Smooth muscle cell (in vitro differentiated cells): ENCODE results near the gene NUP50. TPM values are rescaled to one million over a fixed set of nuclear protein-coding genes. Genes with fewer than 3 reads are reported as not detected.

Experiments used
- DNase-seq: peaks from one replicate; lab custom pipeline; 2025; ENCODE audit not compliant: unreplicated experiment; lab: John Stamatoyannopoulos, UW
- H2AFZ ChIP-seq: fragments of 200-600 bp; sonication (generic); 2 replicates; pipeline ENCODE4 v1.6.0; 2016; ENCODE audit warnings: antibody characterized with exemption, low read depth, mild to moderate bottlenecking
- H3F3A ChIP-seq: fragments of 200-600 bp; sonication (generic); 2 replicates; pipeline ENCODE4 v1.6.0; 2017; ENCODE audit warnings: antibody characterized with exemption, low read depth
- H3K27ac ChIP-seq: fragments of 200-600 bp; sonication (generic); 2 replicates; pipeline ENCODE4 v1.5.1; 2016; ENCODE audit warnings: low read depth, mild to moderate bottlenecking
- H3K27me3 ChIP-seq: fragments of 200-600 bp; sonication (generic); 2 replicates; pipeline ENCODE4 v1.6.1; 2016; ENCODE audit warnings: low read depth, mild to moderate bottlenecking
- H3K36me3 ChIP-seq: fragments of 200-600 bp; sonication (generic); 2 replicates; pipeline ENCODE4 v1.5.1; 2016; ENCODE audit warnings: low read depth
- H3K4me1 ChIP-seq: fragments of 200-600 bp; sonication (generic); 2 replicates; pipeline ENCODE4 v1.5.1; 2016; ENCODE audit warnings: low read depth
- H3K4me2 ChIP-seq: fragments of 200-600 bp; sonication (generic); 2 replicates; pipeline ENCODE4 v1.6.0; 2016; ENCODE audit warnings: mild to moderate bottlenecking
- H3K4me3 ChIP-seq: fragments of 200-600 bp; sonication (generic); 2 replicates; pipeline ENCODE4 v1.5.1; 2016; ENCODE audit warnings: mild to moderate bottlenecking
- H3K79me2 ChIP-seq: fragments of 200-600 bp; sonication (generic); 2 replicates; pipeline ENCODE4 v1.6.0; 2016; ENCODE audit warnings: low read depth, mild to moderate bottlenecking
- H3K9ac ChIP-seq: fragments of 200-600 bp; sonication (generic); 2 replicates; pipeline ENCODE4 v1.6.0; 2016; ENCODE audit warnings: low read depth
- H3K9me3 ChIP-seq: fragments of 200-600 bp; sonication (generic); replicated peaks from 2 replicates; pipeline ENCODE4 v1.5.1; 2016; ENCODE audit warnings: low read depth
- H4K20me1 ChIP-seq: fragments of 200-600 bp; sonication (generic); 2 replicates; pipeline ENCODE4 v1.6.0; 2016; ENCODE audit warnings: low read depth
- CTCF ChIP-seq: fragments of 200-600 bp; sonication (generic); IDR thresholded peaks from 2 replicates; pipeline ENCODE4 v1.5.1; 2017; ENCODE audit warnings: borderline replicate concordance, mild to moderate bottlenecking, antibody characterized with exemption; ENCODE audit not compliant: insufficient read depth, poor library complexity, severe bottlenecking
- WGBS: methylation state at CpG from one replicate; pipeline ENCODE4 v1.1.7; 2016; ENCODE audit warnings: low lambda C conversion rate; 5-methylcytosine and 5-hydroxymethylcytosine counted together
- polyA plus RNA-seq: library from polyadenylated mRNA; unstranded; fragments of >200 nt; fragmentation: Nextera tagmentation; extraction: Ambion mirVana; gene quantifications from 2 replicates; pipeline ENCODE4 v1.2.1, GENCODE V29; 2016
- total RNA-seq: library from RNA; depleted of rRNA; stranded (reverse); fragments of >200 nt; gene quantifications from 2 replicates; pipeline ENCODE4 v1.2.3, GENCODE V29; 2014

The NUP50 gene
- total and polyA plus RNA-seq, 2 experiments from 2014 or later = 18.6 to 21.0 TPM

DNA sequence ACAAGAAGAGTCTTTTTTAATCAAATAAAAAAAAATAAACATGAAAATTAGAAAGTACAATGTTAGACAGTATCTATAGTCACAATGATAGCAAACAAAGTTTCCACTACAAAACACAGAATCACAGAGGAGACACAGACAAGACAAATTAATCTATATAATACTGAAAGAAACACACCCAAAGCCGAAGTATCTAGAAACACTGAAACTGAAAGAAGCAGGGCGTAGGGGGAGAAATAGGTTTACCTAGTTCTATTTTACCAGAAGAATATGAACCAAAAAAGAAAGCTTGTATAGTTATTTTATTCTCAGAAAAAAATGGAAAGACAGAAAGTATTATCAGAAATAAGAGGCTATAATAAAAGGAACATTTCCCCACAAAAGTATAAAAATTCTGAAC, 27.1 kb upstream of the NUP50 start:
- no peak overlapping the region for H2AFZ ChIP-seq

DNA sequence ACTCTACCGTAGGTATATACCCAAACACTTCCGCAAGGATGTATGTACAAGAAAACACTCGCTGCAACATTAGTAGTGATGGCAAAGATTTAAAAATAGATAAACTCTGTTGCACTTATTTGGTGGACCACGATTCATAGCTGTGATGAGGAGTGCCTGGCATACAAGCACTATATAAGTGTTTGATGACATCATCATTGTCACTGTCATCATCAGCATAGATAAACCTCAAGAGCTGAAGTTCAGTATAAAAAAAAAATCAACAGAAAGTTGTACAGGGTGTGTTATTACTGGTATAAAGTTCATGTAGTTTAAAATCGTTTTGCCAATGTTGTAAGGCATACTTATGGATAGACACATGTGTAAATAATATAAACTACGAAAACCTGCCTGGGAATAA, 24.0 kb upstream of the NUP50 start:
- peaks cover 3% of the 10 kb centered on the region for H3K9me3 ChIP-seq
- H3K4me1 ChIP-seq = no peaks in the 10 kb centered on the region
- no peak for TF ChIP-seq CTCF
- H2AFZ ChIP-seq = no peak overlapping the region
- no peaks in the 10 kb centered on the region for H3F3A ChIP-seq
- WGBS = 97% methylated on average over 6 of the region's 6 CpGs
- H3K9ac ChIP-seq = no peak overlapping the region
- no peak overlapping the region for H3K27ac ChIP-seq
- H3K79me2 ChIP-seq = peaks cover 4% of the 10 kb centered on the region
- no peak overlapping the region for H3K4me3 ChIP-seq
- peaks cover 4% of the 10 kb centered on the region for H3K36me3 ChIP-seq
- no peak overlapping the region for H3K4me2 ChIP-seq
- H4K20me1 ChIP-seq = peaks cover 4% of the 10 kb centered on the region
- DNase-seq = no peak
- H3K27me3 ChIP-seq = no peaks in the 10 kb centered on the region

More for the DNA sequence above, 27.1 kb upstream of the NUP50 start:
- TF ChIP-seq CTCF = no peak
- no peaks in the 10 kb centered on the region for H3K4me1 ChIP-seq
- no peak for DNase-seq
- no peak overlapping the region for H3K4me2 ChIP-seq
- H3K79me2 ChIP-seq = peaks cover 4% of the 10 kb centered on the region
- H3K9me3 ChIP-seq = peaks cover 14% of the 10 kb centered on the region
- peaks cover 4% of the 10 kb centered on the region for H4K20me1 ChIP-seq
- H3F3A ChIP-seq = no peaks in the 10 kb centered on the region
- peaks cover 15% of the 10 kb centered on the region for H3K36me3 ChIP-seq
- WGBS = 100% methylated on average over 2 of the region's 2 CpGs
- no peak overlapping the region for H3K27ac ChIP-seq
- H3K9ac ChIP-seq = no peak overlapping the region
- no peak overlapping the region for H3K4me3 ChIP-seq
- H3K27me3 ChIP-seq = no peaks in the 10 kb centered on the region

DNA sequence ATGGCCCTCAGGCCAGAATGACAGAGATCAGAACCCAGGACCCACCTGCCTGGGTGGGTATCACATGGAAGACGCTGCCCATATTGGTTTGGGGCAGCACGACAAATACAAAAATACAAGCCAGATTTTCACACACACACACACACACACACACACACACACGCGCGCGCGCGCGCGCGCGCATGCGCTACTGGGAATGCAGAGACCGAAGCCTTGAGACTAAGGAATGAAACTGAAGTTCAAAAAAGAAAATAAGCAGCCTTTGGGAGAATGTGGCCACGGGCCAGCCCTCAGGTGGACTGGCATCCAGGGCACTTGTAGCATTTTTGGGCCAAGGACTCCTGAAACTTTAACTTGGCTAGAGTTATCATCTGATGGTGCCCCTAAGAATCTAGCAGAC, 21.3 kb upstream of the NUP50 start:
- DNase-seq = no peak
- H3K79me2 ChIP-seq = peaks cover 4% of the 10 kb centered on the region
- TF ChIP-seq CTCF = no peak
- H3K4me1 ChIP-seq = no peaks in the 10 kb centered on the region
- H3K27me3 ChIP-seq = no peaks in the 10 kb centered on the region
- no peaks in the 10 kb centered on the region for H3F3A ChIP-seq
- H3K4me3 ChIP-seq = no peak overlapping the region
- WGBS = 77% methylated on average over 15 of the region's 15 CpGs
- no peaks in the 10 kb centered on the region for H3K9me3 ChIP-seq
- no peak overlapping the region for H3K27ac ChIP-seq
- no peak overlapping the region for H3K4me2 ChIP-seq
- H3K36me3 ChIP-seq = no peaks in the 10 kb centered on the region
- H2AFZ ChIP-seq = no peak overlapping the region
- H4K20me1 ChIP-seq = peaks cover 4% of the 10 kb centered on the region
- H3K9ac ChIP-seq = no peak overlapping the region

GRCh38 chr22:45144916-45145315, 18.8 kb upstream of the NUP50 start:
- H3K4me2 ChIP-seq = no peak overlapping the region
- no peaks in the 10 kb centered on the region for H3K27me3 ChIP-seq
- H3K9me3 ChIP-seq = no peaks in the 10 kb centered on the region
- no peak for DNase-seq
- H3K4me3 ChIP-seq = no peak overlapping the region
- peaks cover 5% of the 10 kb centered on the region for H4K20me1 ChIP-seq
- no peaks in the 10 kb centered on the region for H3F3A ChIP-seq
- H3K9ac ChIP-seq = no peak overlapping the region
- no peak overlapping the region for H2AFZ ChIP-seq
- H3K36me3 ChIP-seq = no peaks in the 10 kb centered on the region
- no peak overlapping the region for H3K27ac ChIP-seq
- H3K79me2 ChIP-seq = no peaks in the 10 kb centered on the region
- H3K4me1 ChIP-seq = no peaks in the 10 kb centered on the region
- WGBS = 95% methylated on average over 1 of the region's 1 CpG
- no peak for TF ChIP-seq CTCF
